GM23338 (cell line): ENCODE data around the gene CCDC85B. TPM values are rescaled to one million over a fixed set of nuclear protein-coding genes. Genes with fewer than 3 reads are reported as not detected.
A peak's percentile ranks its signal among the peaks of the same experiment; 100 is the strongest.

Experiments used
- ATAC-seq: fragments of 200-7000 bp; cut with Tn5 transposase; 3 replicates; pipeline ENCODE4 v1.9.1; 2020
- DNase-seq: peaks from one replicate; pipeline ENCODE4 v3.0.0-alpha.2; 2015; ENCODE audit warnings: low spot score
- H2AFZ ChIP-seq: fragments of 200-600 bp; sonication (generic); 2 replicates; pipeline ENCODE4 v1.8.0; 2016; ENCODE audit warnings: antibody characterized with exemption, mild to moderate bottlenecking, moderate library complexity
- H3F3A ChIP-seq: fragments of 200-600 bp; sonication (generic); replicated peaks from 2 replicates; pipeline ENCODE4 v1.8.0; 2017; ENCODE audit warnings: antibody characterized with exemption, mixed run types, low read depth
- H3K27ac ChIP-seq: fragments of 200-600 bp; sonication (generic); 2 replicates; pipeline ENCODE4 v1.6.1; 2016; ENCODE audit warnings: low read depth
- H3K27me3 ChIP-seq: fragments of 200-600 bp; sonication (generic); 2 replicates; pipeline ENCODE4 v1.8.0; 2016; ENCODE audit warnings: mild to moderate bottlenecking, mixed run types, moderate library complexity; ENCODE audit not compliant: insufficient read depth
- H3K36me3 ChIP-seq: fragments of 200-600 bp; sonication (generic); 2 replicates; pipeline ENCODE4 v1.8.0; 2016; ENCODE audit warnings: mild to moderate bottlenecking; ENCODE audit not compliant: insufficient read depth
- H3K4me1 ChIP-seq: fragments of 200-600 bp; sonication (generic); 2 replicates; pipeline ENCODE4 v1.8.0; 2016; ENCODE audit warnings: mild to moderate bottlenecking, moderate library complexity; ENCODE audit not compliant: insufficient read depth
- H3K4me2 ChIP-seq: fragments of 200-600 bp; sonication (generic); 2 replicates; pipeline ENCODE4 v1.7.1; 2017; ENCODE audit warnings: mixed run types
- H3K4me3 ChIP-seq: fragments of 200-600 bp; sonication (generic); 2 replicates; pipeline ENCODE4 v1.6.1; 2016; ENCODE audit warnings: mixed run types
- H3K79me2 ChIP-seq: fragments of 200-600 bp; sonication (generic); replicated peaks from 2 replicates; pipeline ENCODE4 v1.8.0; 2017; ENCODE audit warnings: mild to moderate bottlenecking; ENCODE audit not compliant: insufficient read depth
- H3K9me2 ChIP-seq: fragments of 200-600 bp; sonication (generic); 2 replicates; pipeline ENCODE4 v1.8.0; 2017; ENCODE audit not compliant: insufficient read depth
- H4K20me1 ChIP-seq: fragments of 200-600 bp; sonication (generic); replicated peaks from 2 replicates; pipeline ENCODE4 v1.8.0; 2017; ENCODE audit warnings: mild to moderate bottlenecking; ENCODE audit not compliant: insufficient read depth
- H3K27ac Mint-ChIP-seq: 2 replicates; pipeline ENCODE4 v1.8.0; 2020; ENCODE audit warnings: inconsistent platforms, mild to moderate bottlenecking, moderate library complexity, mixed read lengths
- H3K27me3 Mint-ChIP-seq: 3 replicates; pipeline ENCODE4 v1.8.0; 2022; ENCODE audit warnings: low read depth, mild to moderate bottlenecking, moderate library complexity, mixed read lengths, inconsistent platforms; ENCODE audit not compliant: insufficient read depth, poor library complexity
- H3K36me3 Mint-ChIP-seq: 3 replicates; pipeline ENCODE4 v1.8.0; 2021; ENCODE audit warnings: low read depth, mild to moderate bottlenecking, inconsistent platforms, moderate library complexity, mixed read lengths
- H3K4me1 Mint-ChIP-seq: 3 replicates; pipeline ENCODE4 v1.8.0; 2020; ENCODE audit warnings: mild to moderate bottlenecking, inconsistent platforms, mixed read lengths
- H3K4me3 Mint-ChIP-seq: 3 replicates; pipeline ENCODE4 v1.8.0; 2021; ENCODE audit warnings: moderate library complexity, mild to moderate bottlenecking, inconsistent platforms, mixed read lengths
- H3K9me3 Mint-ChIP-seq: 3 replicates; pipeline ENCODE4 v1.8.0; 2020; ENCODE audit warnings: moderate library complexity, mild to moderate bottlenecking, inconsistent platforms, mixed read lengths
- CREB1 ChIP-seq: fragments of 250-450 bp; sonication (Bioruptor Pico); IDR thresholded peaks from 2 replicates; pipeline ENCODE4 v1.5.0; 2020; ENCODE audit warnings: low read depth, mild to moderate bottlenecking, moderate library complexity
- CTCF ChIP-seq, 2 experiments: fragments of 200-600 bp in 1 of 2; sonication (generic) in 1 of 2; conservative IDR thresholded peaks; 2 replicates each; pipeline versions ENCODE4 v1.5.1 to v1.6.1; 2016 to 2017; ENCODE audit warnings: antibody characterized with exemption in 2 of 2, low read depth in 2 of 2, mild to moderate bottlenecking in 2 of 2, moderate library complexity in 1 of 2
- ETS1 ChIP-seq: IDR thresholded peaks from 2 replicates; pipeline ENCODE4 v1.6.1; 2016; ENCODE audit warnings: antibody characterized with exemption
- EZH2phosphoT487 ChIP-seq: fragments of 200-600 bp; sonication (generic); IDR thresholded peaks from one replicate; pipeline ENCODE4 v1.8.1; 2018; ENCODE audit warnings: antibody characterized with exemption; ENCODE audit not compliant: unreplicated experiment
- JUNB ChIP-seq: IDR thresholded peaks from one replicate; pipeline ENCODE4 v1.6.1; 2016; ENCODE audit warnings: antibody characterized with exemption; ENCODE audit not compliant: unreplicated experiment
- NANOG ChIP-seq: IDR thresholded peaks from 2 replicates; pipeline ENCODE4 v1.6.1; 2016; ENCODE audit warnings: antibody characterized with exemption, borderline replicate concordance
- POLR2AphosphoS5 ChIP-seq: IDR thresholded peaks from 2 replicates; pipeline ENCODE4 v1.6.1; 2016; ENCODE audit warnings: antibody characterized with exemption, low read depth
- STAT1 ChIP-seq: IDR thresholded peaks from one replicate; pipeline ENCODE4 v1.6.1; 2016; ENCODE audit warnings: antibody characterized with exemption; ENCODE audit not compliant: unreplicated experiment
- ZNF114 ChIP-seq: fragments of 250-450 bp; sonication (Bioruptor Pico); IDR thresholded peaks from 2 replicates; pipeline ENCODE4 v1.5.0; 2020; ENCODE audit warnings: mild to moderate bottlenecking, moderate library complexity
- ZNF331 ChIP-seq: fragments of 250-450 bp; sonication (Bioruptor Pico); IDR thresholded peaks from 2 replicates; pipeline ENCODE4 v1.5.0; 2020; ENCODE audit warnings: low read depth, mild to moderate bottlenecking, moderate library complexity
- ZNF462 ChIP-seq: fragments of 250-450 bp; sonication (Bioruptor Pico); IDR thresholded peaks from 2 replicates; pipeline ENCODE4 v1.5.0; 2020; ENCODE audit warnings: mild to moderate bottlenecking, moderate library complexity
- polyA plus RNA-seq: library from polyadenylated mRNA; unstranded; fragments of >200 nt; fragmentation: Nextera tagmentation; extraction: Ambion mirVana; gene quantifications from 2 replicates; pipeline ENCODE4 v1.2.1, GENCODE V29; 2016
- total RNA-seq: library from RNA; depleted of rRNA; stranded (reverse); fragments of >200 nt; shearing (Covaris generic); gene quantifications from 2 replicates; pipeline ENCODE4 v1.2.3, GENCODE V29; 2014

CCDC85B gene
- total and polyA plus RNA-seq, 2 experiments from 2014 or later = 54.5 to 66.3 TPM

GRCh38 chr11:65883786-65884715, 6.4 kb upstream of the CCDC85B start:
- Mint-ChIP-seq H3K4me1 (peaks cover 15% of the 10 kb centered on the region), H3K4me3 (no peak overlapping the region; the same call in 2 of the 3 replicates), H3K9me3 (peaks cover 2% of the 10 kb centered on the region; the same call in 1 of the 3 replicates), H3K36me3 (peaks cover 45% of the 10 kb centered on the region), H3K27me3 (peaks cover 14% of the 10 kb centered on the region), H3K27ac (no peak overlapping the region)
- no peak overlapping the region for H3K4me2 ChIP-seq
- H3K9me2 ChIP-seq = no peaks in the 10 kb centered on the region
- no peak overlapping the region for H3K27ac ChIP-seq
- H3K36me3 ChIP-seq = peaks cover 14% of the 10 kb centered on the region; the same call in 1 of the 2 replicates
- 0 out of 2 replicates have a peak, but pooled peaks cover 9% of the 10 kb centered on the region for H3K79me2 ChIP-seq
- H2AFZ ChIP-seq = no peak overlapping the region
- ATAC-seq = no peak
- peaks cover 9% of the 10 kb centered on the region for H3K4me1 ChIP-seq
- H3K4me3 ChIP-seq = no peak overlapping the region
- no peak for DNase-seq
- TF ChIP-seq STAT1 (no peak), ZNF331 (no peak), CREB1 (CRISPR knock-in tag) (no peak), NANOG (no peak), ZNF114 (CRISPR knock-in tag) (no peak)
- H3K27me3 ChIP-seq = peaks cover under 1% of the 10 kb centered on the region; the same call in 1 of the 2 replicates
- peaks cover 18% of the 10 kb centered on the region; the same call in 1 of the 2 replicates for H4K20me1 ChIP-seq
- H3F3A ChIP-seq = peaks cover 29% of the 10 kb centered on the region

GRCh38 chr11:65884716-65885092, 5.8 kb upstream of the CCDC85B start:
- no peak overlapping the region for H3K4me2 ChIP-seq
- peaks cover 15% of the 10 kb centered on the region for H3K4me1 ChIP-seq
- Mint-ChIP-seq H3K27ac (no peak overlapping the region), H3K4me1 (peaks cover 21% of the 10 kb centered on the region), H3K9me3 (peaks cover 2% of the 10 kb centered on the region; the same call in 1 of the 3 replicates), H3K36me3 (peaks cover 45% of the 10 kb centered on the region), H3K27me3 (peaks cover 21% of the 10 kb centered on the region), H3K4me3 (no peak overlapping the region; the same call in 2 of the 3 replicates)
- peaks cover 14% of the 10 kb centered on the region; the same call in 1 of the 2 replicates for H3K36me3 ChIP-seq
- no peak overlapping the region for H3K4me3 ChIP-seq
- no peak for TF ChIP-seq ZNF331
- TF ChIP-seq CREB1 (CRISPR knock-in tag) = 0 out of 2 replicates have a peak, but pooled peaks have one; percentile 47
- TF ChIP-seq EZH2phosphoT487 = no peak
- TF ChIP-seq CTCF (conservative IDR thresholded peaks at IDR 0.05; ENCODE audit: low read depth in 2 of 2) = peak; percentile 98 to 100
- no peak for TF ChIP-seq ZNF462 (CRISPR knock-in tag)
- TF ChIP-seq ETS1 = no peak
- no peak for TF ChIP-seq POLR2AphosphoS5
- TF ChIP-seq JUNB = no peak
- no peak for TF ChIP-seq ZNF114 (CRISPR knock-in tag)
- peak; percentile 83 for DNase-seq
- peak; percentile 39 for ATAC-seq
- no peaks in the 10 kb centered on the region for H3K9me2 ChIP-seq
- H3F3A ChIP-seq = peaks cover 35% of the 10 kb centered on the region
- H3K27ac ChIP-seq = no peak overlapping the region
- 0 out of 2 replicates have a peak, but pooled peaks cover 9% of the 10 kb centered on the region for H3K79me2 ChIP-seq
- peaks cover 7% of the 10 kb centered on the region for H3K27me3 ChIP-seq
- H4K20me1 ChIP-seq = peaks cover 18% of the 10 kb centered on the region; the same call in 1 of the 2 replicates
- no peak overlapping the region for H2AFZ ChIP-seq
